Keratinocyte (primary cell): Measurements from ENCODE around the gene TARS1. TPM values are rescaled to one million over a fixed set of nuclear protein-coding genes. Genes with fewer than 3 reads are reported as not detected.
"Not testable (repeated sequence)": the region's sequence is repeated elsewhere in the genome, so short reads cannot be mapped to it uniquely, and the experiment has no call there.

Experiments used
- DNase-seq: peaks from one replicate; pipeline ENCODE4 v3.0.0-alpha.2; 2011; ENCODE audit warnings: low read depth, missing footprints, low spot score
- FAIRE-seq: peaks from 2 replicates; lab custom pipeline; 2011; peaks lifted over from hg19 to GRCh38; lab: Jason Lieb, UNC
- H2AFZ ChIP-seq: 2 replicates; pipeline ENCODE4 v1.6.0; 2012; ENCODE audit warnings: low read length, control low read depth, inconsistent platforms; ENCODE audit not compliant: control insufficient read depth
- H3K27ac ChIP-seq: 2 replicates; pipeline ENCODE4 v1.5.1; 2011; ENCODE audit warnings: low read length; ENCODE audit not compliant: control insufficient read depth, insufficient read depth
- H3K27me3 ChIP-seq: 3 replicates; pipeline ENCODE4 v1.6.0; 2011; ENCODE audit warnings: low read length; ENCODE audit not compliant: control insufficient read depth, insufficient read depth; ENCODE audit errors: extremely low read depth
- H3K36me3 ChIP-seq, 2 experiments: 2 replicates in 1 of 2; 3 replicates in 1 of 2; pipeline ENCODE4 v1.5.1; 2011; ENCODE audit warnings: low read length in 2 of 2, mild to moderate bottlenecking in 1 of 2; ENCODE audit not compliant: control insufficient read depth in 2 of 2, insufficient read depth in 2 of 2; ENCODE audit errors: extremely low read depth in 1 of 2
- H3K4me1 ChIP-seq: 3 replicates; pipeline ENCODE4 v1.5.1; 2011; ENCODE audit warnings: low read length; ENCODE audit not compliant: control insufficient read depth, insufficient read depth; ENCODE audit errors: extremely low read depth
- H3K4me2 ChIP-seq: 3 replicates; pipeline ENCODE4 v1.6.0; 2011; ENCODE audit warnings: low read depth, low read length; ENCODE audit not compliant: control insufficient read depth, insufficient read depth; ENCODE audit errors: extremely low read depth
- H3K4me3 ChIP-seq, 3 experiments: fragments of 200-600 bp in 1 of 3; sonication (generic) in 1 of 3; 2 replicates in 2 of 3; 3 replicates in 1 of 3; pipeline ENCODE4 v1.5.1; 2011 to 2016; ENCODE audit warnings: low read length in 3 of 3, mild to moderate bottlenecking in 3 of 3, control low read depth in 2 of 3, inconsistent platforms in 1 of 3, low read depth in 1 of 3, mixed read lengths in 1 of 3, mixed run types in 1 of 3, moderate library complexity in 1 of 3; ENCODE audit not compliant: control insufficient read depth in 2 of 3, insufficient read depth in 2 of 3; ENCODE audit errors: extremely low read depth in 1 of 3
- H3K79me2 ChIP-seq: 2 replicates; pipeline ENCODE4 v1.6.0; 2012; ENCODE audit warnings: low read length; ENCODE audit not compliant: control insufficient read depth, insufficient read depth
- H3K9ac ChIP-seq: 3 replicates; pipeline ENCODE4 v1.6.0; 2011; ENCODE audit warnings: low read length; ENCODE audit not compliant: control insufficient read depth, insufficient read depth; ENCODE audit errors: extremely low read depth
- H3K9me1 ChIP-seq: 3 replicates; pipeline ENCODE4 v1.6.0; 2011; ENCODE audit warnings: low read length; ENCODE audit not compliant: control insufficient read depth, insufficient read depth; ENCODE audit errors: extremely low read depth
- H3K9me3 ChIP-seq: 2 replicates; pipeline ENCODE4 v1.5.1; 2012; ENCODE audit warnings: low read depth, low read length; ENCODE audit not compliant: control insufficient read depth
- H4K20me1 ChIP-seq: 3 replicates; pipeline ENCODE4 v1.6.0; 2011; ENCODE audit warnings: low read length; ENCODE audit not compliant: control insufficient read depth, insufficient read depth; ENCODE audit errors: extremely low read depth
- EZH2 ChIP-seq: IDR thresholded peaks from one replicate; pipeline ENCODE4 v1.6.1; 2012; ENCODE audit warnings: inconsistent platforms, mild to moderate bottlenecking, low read length, moderate library complexity
- dilution Hi-C: fragments of 300-500 bp; cut with MboI; formaldehyde crosslinking; loops from one replicate; pipeline ENCODE4 v1.7.0; 2020; ENCODE audit warnings: low sequenced_read_pairs; ENCODE audit not compliant: extremely low pct_ligation_motif_present
- polyA plus RNA-seq, 5 experiments: library from polyadenylated mRNA; depleted of rRNA in 3 of 5; stranded (reverse) in 3 of 5; stranded (forward) in 1 of 5; unstranded in 1 of 5; fragments of >200 nt; gene quantifications; 1 replicate in 1 of 5; 2 replicates in 3 of 5; 3 replicates in 1 of 5; pipeline versions ENCODE4 v1.2.1 to v1.2.3, GENCODE V29; 2011 to 2012; ENCODE audit warnings: missing spikeins in 2 of 5, low read depth in 1 of 5, low replicate concordance in 1 of 5
- TF ChIP-seq, protein P1 (sequence below), 3 experiments: IDR thresholded peaks in 1 of 3; conservative IDR thresholded peaks in 1 of 3; optimal IDR thresholded peaks in 1 of 3; 2 replicates in 2 of 3; 3 replicates in 1 of 3; pipeline versions ENCODE3 to v1.5.1; 2011; ENCODE audit warnings: low read length in 3 of 3, mild to moderate bottlenecking in 3 of 3, moderate library complexity in 2 of 3, control low read depth in 1 of 3, inconsistent platforms in 1 of 3; ENCODE audit not compliant: insufficient read depth in 2 of 3; ENCODE audit errors: extremely low read depth in 1 of 3

The TARS1 gene
- polyA plus RNA-seq, 1 donor (not counting 4 experiments of a cell fraction or from before 2014, with no cell fraction given): 213 TPM

DNA sequence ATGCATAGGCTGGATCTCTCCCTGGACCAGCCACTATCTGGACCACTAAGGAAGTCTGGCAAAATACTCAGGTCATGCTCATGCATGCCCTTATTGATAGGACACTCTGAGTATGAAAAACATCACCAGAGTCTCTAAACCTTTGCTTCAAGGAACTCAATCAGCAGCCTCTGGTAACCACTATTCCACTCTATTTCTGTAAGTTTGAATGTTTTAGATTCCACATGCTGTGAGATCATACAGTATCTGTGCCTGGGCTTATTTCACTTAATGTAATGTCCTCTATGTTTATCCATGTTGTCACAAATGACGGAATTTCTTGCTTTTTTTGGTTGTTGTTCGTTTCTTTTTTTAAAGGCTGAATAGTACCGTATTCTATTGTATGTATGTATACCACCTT lies 68.3 kb downstream of the TARS1 start:
- Histone ChIP-seq H3K4me2 (no peak overlapping the region), H3K36me3 (no peaks in the 10 kb centered on the region), H4K20me1 (no peaks in the 10 kb centered on the region), H3K9me1 (no peaks in the 10 kb centered on the region), H3K27me3 (no peaks in the 10 kb centered on the region), H3K4me1 (no peaks in the 10 kb centered on the region), H2AFZ (no peak overlapping the region), H3K4me3 (no peak overlapping the region), H3K9ac (no peak overlapping the region), H3K27ac (no peak overlapping the region), H3K9me3 (no peaks in the 10 kb centered on the region), H3K79me2 (no peaks in the 10 kb centered on the region)
- dilution Hi-C loops: no loop called here
- DNase-seq: no peak
- no peak for TF ChIP-seq EZH2
- TF ChIP-seq, protein P1, sequence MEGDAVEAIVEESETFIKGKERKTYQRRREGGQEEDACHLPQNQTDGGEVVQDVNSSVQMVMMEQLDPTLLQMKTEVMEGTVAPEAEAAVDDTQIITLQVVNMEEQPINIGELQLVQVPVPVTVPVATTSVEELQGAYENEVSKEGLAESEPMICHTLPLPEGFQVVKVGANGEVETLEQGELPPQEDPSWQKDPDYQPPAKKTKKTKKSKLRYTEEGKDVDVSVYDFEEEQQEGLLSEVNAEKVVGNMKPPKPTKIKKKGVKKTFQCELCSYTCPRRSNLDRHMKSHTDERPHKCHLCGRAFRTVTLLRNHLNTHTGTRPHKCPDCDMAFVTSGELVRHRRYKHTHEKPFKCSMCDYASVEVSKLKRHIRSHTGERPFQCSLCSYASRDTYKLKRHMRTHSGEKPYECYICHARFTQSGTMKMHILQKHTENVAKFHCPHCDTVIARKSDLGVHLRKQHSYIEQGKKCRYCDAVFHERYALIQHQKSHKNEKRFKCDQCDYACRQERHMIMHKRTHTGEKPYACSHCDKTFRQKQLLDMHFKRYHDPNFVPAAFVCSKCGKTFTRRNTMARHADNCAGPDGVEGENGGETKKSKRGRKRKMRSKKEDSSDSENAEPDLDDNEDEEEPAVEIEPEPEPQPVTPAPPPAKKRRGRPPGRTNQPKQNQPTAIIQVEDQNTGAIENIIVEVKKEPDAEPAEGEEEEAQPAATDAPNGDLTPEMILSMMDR (optimal IDR thresholded peaks at IDR 0.05 in 1 of 3, IDR thresholded peaks at IDR 0.05 in 1 of 3, conservative IDR thresholded peaks at IDR 0.05 in 1 of 3; ENCODE audit: extremely low read depth in 1 of 3, insufficient read depth in 2 of 3, low read length in 3 of 3): no peak
- FAIRE-seq: no peak

DNA sequence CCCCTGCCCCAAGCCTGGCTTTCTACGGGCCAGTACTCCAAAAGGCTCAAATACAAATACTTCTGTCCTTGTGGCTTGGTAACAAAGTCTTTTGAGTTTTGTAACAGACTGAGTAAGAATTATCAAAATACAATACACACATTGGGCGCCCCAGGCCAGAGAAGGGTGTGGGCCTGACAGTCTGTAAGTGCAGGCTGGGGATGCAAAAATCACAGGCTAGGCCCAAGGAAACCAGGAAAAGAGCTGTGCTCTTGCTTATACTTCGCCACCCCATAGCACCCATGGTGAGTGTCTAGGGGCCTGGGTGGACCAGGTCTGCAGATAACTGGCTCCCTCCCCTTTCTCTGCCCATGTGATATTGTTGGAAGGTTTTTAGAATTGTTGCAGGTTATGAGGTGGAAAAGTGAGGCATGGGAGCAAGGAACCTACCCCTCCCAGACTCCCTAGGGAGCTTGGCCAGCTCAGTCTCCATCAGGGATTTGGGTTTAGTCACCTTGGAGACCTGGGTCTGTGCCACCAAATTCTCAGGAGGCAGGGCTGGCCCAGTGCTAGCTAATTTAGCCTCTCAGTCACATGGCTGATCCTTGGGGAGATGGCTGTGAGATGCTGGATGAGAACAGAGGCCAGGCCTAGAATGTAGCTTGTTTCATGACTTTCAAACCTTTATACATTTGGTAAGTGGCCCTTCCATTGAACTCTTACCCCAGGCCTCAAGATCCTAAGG lies 72.9 kb downstream of the TARS1 start:
- H3K27ac ChIP-seq: no peak overlapping the region
- no peaks in the 10 kb centered on the region for H3K9me1 ChIP-seq
- DNase-seq (no peak), FAIRE-seq (no peak)
- no peaks in the 10 kb centered on the region for H3K79me2 ChIP-seq
- no peaks in the 10 kb centered on the region for H3K9me3 ChIP-seq
- TF ChIP-seq EZH2: no peak
- TF ChIP-seq, protein P1 (optimal IDR thresholded peaks at IDR 0.05 in 1 of 3, IDR thresholded peaks at IDR 0.05 in 1 of 3, conservative IDR thresholded peaks at IDR 0.05 in 1 of 3; ENCODE audit: extremely low read depth in 1 of 3, insufficient read depth in 2 of 3, low read length in 3 of 3): no peak
- H3K4me2 ChIP-seq: no peak overlapping the region
- no peak overlapping the region for H2AFZ ChIP-seq
- no peaks in the 10 kb centered on the region for H3K4me1 ChIP-seq
- no peaks in the 10 kb centered on the region for H3K27me3 ChIP-seq
- no peak overlapping the region for H3K9ac ChIP-seq
- no peaks in the 10 kb centered on the region for H4K20me1 ChIP-seq
- H3K4me3 ChIP-seq: no peak overlapping the region
- no peaks in the 10 kb centered on the region for H3K36me3 ChIP-seq
- dilution Hi-C loops: no loop called here

DNA sequence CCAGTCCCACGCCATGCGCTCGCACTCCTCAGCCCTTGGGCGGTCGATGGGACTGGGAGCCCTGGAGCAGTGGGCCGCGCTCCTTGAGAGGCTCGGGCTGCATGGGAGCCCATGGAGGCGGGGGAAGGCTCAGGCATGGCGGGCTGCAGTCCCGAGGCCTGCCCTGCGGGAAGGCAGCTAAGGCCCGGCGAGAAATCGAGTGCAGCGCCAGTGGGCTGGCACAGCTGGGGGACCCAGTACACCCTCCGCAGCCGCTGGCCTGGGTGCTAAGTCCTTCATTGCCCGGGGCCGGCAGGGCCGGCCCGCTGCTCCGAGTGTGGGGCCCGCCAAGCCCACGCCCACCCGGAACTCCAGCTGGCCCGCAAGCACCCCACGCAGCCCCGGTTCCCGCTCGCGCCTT lies 74.6 kb downstream of the TARS1 start:
- H3K36me3 ChIP-seq, H3K9me1 ChIP-seq, H3K4me3 ChIP-seq, H3K4me2 ChIP-seq, H3K27ac ChIP-seq, FAIRE-seq, H3K27me3 ChIP-seq, H3K9ac ChIP-seq, H3K79me2 ChIP-seq, dilution Hi-C loops, H3K9me3 ChIP-seq, H3K4me1 ChIP-seq, DNase-seq, H2AFZ ChIP-seq, H4K20me1 ChIP-seq: not testable (repeated sequence)
